ENCODE measurements around the gene SORBS1. TPM values are rescaled to one million over a fixed set of nuclear protein-coding genes. Genes with fewer than 3 reads are reported as not detected.

Gene SORBS1
- total RNA-seq, 1 experiment from 2014 or later: 39.9 TPM

DNA sequence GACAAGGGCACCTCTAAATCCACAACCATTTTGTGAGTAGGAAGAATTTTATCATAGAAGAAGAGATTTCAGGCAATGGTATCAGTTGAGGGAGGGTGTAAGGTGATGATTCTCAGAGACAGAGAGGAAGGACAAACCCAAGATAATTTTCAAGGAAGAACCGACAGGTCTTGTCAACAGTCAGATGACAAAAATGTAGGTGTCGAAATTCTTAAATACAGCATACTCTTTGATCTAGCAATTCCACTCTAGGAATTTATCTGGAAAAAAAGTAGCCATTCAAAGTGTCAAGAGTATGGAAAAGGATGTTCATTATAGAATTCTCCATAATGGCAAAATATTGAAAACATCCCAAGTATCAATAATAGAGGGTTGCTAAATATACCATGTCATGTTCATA is 256.2 kb downstream of the SORBS1 start:
- Mint-ChIP-seq H3K27me3 (ENCODE audit: low read depth) (peaks cover 5% of the 10 kb centered on the region), H3K27ac (no peak overlapping the region), H3K36me3 (no peaks in the 10 kb centered on the region), H3K4me3 (no peak overlapping the region), H3K4me1 (peaks cover 13% of the 10 kb centered on the region), H3K9me3 (no peaks in the 10 kb centered on the region)
- POLR2A ChIA-PET: no interaction called here
- DNase-seq (ENCODE audit: low spot score) (no peak), ATAC-seq (no peak)
- TF ChIP-seq RORB (CRISPR knock-in tag; IDR thresholded peaks at IDR 0.05) (no peak), GABPB1 (CRISPR knock-in tag; IDR thresholded peaks at IDR 0.05) (no peak), NR1H2 (CRISPR knock-in tag; IDR thresholded peaks at IDR 0.05) (no peak), NFATC4 (CRISPR knock-in tag; IDR thresholded peaks at IDR 0.05) (no peak)
- TF ChIP-seq, protein P1, sequence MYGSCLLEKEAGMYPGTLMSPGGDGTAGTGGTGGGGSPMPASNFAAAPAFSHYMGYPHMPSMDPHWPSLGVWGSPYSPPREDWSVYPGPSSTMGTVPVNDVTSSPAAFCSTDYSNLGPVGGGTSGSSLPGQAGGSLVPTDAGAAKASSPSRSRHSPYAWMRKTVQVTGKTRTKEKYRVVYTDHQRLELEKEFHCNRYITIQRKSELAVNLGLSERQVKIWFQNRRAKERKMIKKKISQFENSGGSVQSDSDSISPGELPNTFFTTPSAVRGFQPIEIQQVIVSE (CRISPR knock-in tag; IDR thresholded peaks at IDR 0.05; ENCODE audit: borderline replicate concordance): no peak
- TF ChIP-seq, protein P2, sequence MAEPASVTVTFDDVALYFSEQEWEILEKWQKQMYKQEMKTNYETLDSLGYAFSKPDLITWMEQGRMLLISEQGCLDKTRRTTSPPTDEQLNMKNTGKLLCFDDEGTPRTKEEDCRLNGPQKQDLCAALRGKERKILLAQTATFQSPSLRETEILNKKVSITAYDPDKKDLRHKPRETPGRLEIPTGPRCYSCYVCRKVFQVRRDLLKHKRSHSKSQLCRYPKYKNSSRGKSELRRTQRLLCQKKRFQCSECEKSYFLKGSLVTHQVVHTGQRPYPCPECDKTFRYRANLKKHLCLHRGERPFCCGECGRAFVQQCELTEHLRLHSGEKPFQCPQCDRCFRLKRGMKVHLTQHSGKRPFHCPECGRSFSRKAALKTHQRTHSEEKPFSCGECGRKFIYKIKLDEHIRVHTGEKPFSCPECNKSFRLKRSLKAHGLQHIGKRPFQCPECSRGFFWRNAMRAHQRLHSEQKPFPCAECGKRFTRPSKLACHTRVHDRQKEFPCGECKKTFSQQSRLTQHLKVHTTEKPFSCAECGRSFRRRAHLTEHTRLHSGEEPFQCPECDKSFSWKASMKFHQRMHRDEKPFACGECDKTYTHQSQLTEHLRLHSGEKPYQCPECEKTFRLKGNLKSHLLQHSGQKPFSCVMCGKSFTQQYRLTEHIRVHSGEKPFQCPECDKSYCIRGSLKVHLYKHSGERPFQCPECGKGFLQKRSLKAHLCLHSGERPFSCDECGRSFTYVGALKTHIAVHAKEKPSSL (CRISPR knock-in tag; conservative IDR thresholded peaks at IDR 0.05): no peak
- TF ChIP-seq, protein P3, sequence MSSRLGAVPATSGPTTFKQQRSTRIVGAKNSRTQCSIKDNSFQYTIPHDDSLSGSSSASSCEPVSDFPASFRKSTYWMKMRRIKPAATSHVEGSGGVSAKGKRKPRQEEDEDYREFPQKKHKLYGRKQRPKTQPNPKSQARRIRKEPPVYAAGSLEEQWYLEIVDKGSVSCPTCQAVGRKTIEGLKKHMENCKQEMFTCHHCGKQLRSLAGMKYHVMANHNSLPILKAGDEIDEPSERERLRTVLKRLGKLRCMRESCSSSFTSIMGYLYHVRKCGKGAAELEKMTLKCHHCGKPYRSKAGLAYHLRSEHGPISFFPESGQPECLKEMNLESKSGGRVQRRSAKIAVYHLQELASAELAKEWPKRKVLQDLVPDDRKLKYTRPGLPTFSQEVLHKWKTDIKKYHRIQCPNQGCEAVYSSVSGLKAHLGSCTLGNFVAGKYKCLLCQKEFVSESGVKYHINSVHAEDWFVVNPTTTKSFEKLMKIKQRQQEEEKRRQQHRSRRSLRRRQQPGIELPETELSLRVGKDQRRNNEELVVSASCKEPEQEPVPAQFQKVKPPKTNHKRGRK (CRISPR knock-in tag; IDR thresholded peaks at IDR 0.05; ENCODE audit: borderline replicate concordance): no peak
- TF ChIP-seq, protein P4, sequence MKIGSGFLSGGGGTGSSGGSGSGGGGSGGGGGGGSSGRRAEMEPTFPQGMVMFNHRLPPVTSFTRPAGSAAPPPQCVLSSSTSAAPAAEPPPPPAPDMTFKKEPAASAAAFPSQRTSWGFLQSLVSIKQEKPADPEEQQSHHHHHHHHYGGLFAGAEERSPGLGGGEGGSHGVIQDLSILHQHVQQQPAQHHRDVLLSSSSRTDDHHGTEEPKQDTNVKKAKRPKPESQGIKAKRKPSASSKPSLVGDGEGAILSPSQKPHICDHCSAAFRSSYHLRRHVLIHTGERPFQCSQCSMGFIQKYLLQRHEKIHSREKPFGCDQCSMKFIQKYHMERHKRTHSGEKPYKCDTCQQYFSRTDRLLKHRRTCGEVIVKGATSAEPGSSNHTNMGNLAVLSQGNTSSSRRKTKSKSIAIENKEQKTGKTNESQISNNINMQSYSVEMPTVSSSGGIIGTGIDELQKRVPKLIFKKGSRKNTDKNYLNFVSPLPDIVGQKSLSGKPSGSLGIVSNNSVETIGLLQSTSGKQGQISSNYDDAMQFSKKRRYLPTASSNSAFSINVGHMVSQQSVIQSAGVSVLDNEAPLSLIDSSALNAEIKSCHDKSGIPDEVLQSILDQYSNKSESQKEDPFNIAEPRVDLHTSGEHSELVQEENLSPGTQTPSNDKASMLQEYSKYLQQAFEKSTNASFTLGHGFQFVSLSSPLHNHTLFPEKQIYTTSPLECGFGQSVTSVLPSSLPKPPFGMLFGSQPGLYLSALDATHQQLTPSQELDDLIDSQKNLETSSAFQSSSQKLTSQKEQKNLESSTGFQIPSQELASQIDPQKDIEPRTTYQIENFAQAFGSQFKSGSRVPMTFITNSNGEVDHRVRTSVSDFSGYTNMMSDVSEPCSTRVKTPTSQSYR (CRISPR knock-in tag; IDR thresholded peaks at IDR 0.05): no peak
- TF ChIP-seq, protein P5, sequence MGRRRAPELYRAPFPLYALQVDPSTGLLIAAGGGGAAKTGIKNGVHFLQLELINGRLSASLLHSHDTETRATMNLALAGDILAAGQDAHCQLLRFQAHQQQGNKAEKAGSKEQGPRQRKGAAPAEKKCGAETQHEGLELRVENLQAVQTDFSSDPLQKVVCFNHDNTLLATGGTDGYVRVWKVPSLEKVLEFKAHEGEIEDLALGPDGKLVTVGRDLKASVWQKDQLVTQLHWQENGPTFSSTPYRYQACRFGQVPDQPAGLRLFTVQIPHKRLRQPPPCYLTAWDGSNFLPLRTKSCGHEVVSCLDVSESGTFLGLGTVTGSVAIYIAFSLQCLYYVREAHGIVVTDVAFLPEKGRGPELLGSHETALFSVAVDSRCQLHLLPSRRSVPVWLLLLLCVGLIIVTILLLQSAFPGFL (CRISPR knock-in tag; IDR thresholded peaks at IDR 0.05; ENCODE audit: borderline replicate concordance): no peak
- TF ChIP-seq, protein P6, sequence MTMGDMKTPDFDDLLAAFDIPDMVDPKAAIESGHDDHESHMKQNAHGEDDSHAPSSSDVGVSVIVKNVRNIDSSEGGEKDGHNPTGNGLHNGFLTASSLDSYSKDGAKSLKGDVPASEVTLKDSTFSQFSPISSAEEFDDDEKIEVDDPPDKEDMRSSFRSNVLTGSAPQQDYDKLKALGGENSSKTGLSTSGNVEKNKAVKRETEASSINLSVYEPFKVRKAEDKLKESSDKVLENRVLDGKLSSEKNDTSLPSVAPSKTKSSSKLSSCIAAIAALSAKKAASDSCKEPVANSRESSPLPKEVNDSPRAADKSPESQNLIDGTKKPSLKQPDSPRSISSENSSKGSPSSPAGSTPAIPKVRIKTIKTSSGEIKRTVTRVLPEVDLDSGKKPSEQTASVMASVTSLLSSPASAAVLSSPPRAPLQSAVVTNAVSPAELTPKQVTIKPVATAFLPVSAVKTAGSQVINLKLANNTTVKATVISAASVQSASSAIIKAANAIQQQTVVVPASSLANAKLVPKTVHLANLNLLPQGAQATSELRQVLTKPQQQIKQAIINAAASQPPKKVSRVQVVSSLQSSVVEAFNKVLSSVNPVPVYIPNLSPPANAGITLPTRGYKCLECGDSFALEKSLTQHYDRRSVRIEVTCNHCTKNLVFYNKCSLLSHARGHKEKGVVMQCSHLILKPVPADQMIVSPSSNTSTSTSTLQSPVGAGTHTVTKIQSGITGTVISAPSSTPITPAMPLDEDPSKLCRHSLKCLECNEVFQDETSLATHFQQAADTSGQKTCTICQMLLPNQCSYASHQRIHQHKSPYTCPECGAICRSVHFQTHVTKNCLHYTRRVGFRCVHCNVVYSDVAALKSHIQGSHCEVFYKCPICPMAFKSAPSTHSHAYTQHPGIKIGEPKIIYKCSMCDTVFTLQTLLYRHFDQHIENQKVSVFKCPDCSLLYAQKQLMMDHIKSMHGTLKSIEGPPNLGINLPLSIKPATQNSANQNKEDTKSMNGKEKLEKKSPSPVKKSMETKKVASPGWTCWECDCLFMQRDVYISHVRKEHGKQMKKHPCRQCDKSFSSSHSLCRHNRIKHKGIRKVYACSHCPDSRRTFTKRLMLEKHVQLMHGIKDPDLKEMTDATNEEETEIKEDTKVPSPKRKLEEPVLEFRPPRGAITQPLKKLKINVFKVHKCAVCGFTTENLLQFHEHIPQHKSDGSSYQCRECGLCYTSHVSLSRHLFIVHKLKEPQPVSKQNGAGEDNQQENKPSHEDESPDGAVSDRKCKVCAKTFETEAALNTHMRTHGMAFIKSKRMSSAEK (CRISPR knock-in tag; IDR thresholded peaks at IDR 0.05; ENCODE audit: borderline replicate concordance): no peak
- CTCF ChIA-PET: interaction anchor here (1.3 kb wide), 1 partner anchor 58 kb away, joined by 3 read pairs; no protein-coding TSS in a partner anchor

DNA sequence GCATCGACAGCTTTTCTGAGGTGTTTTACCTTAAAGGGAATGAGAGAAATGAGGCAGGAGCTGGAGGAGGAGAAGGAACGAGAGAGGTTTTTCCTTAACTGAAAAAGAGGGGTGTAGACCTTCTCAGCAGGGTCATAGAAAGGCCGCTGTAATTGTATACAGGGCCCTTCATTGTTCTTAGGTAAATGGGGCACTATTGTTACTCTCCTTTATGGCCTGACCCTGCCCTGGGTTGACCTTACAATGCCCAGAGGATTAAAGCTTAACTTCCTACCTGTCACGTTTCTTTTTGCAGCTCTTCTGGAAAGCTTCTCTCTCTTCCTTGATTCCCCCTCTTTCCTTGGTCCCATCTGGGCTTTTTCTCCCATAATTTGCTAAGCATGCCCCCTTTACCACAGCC is 256.7 kb downstream of the SORBS1 start:
- Mint-ChIP-seq H3K27me3 (ENCODE audit: low read depth) (peaks cover 5% of the 10 kb centered on the region), H3K36me3 (no peaks in the 10 kb centered on the region), H3K4me1 (peaks cover 8% of the 10 kb centered on the region), H3K4me3 (no peak overlapping the region), H3K27ac (no peak overlapping the region), H3K9me3 (no peaks in the 10 kb centered on the region)
- DNase-seq (ENCODE audit: low spot score): no peak
- peak; percentile 90 for ATAC-seq
- POLR2A ChIA-PET: no interaction called here
- CTCF ChIA-PET: interaction anchor here (1.3 to 1.4 kb wide), 2 partner anchors 59 to 62 kb away, joined by 3 to 4 read pairs; no protein-coding TSS in a partner anchor
- TF ChIP-seq, protein P5 (CRISPR knock-in tag; IDR thresholded peaks at IDR 0.05; ENCODE audit: borderline replicate concordance): no peak
- TF ChIP-seq, protein P7, sequence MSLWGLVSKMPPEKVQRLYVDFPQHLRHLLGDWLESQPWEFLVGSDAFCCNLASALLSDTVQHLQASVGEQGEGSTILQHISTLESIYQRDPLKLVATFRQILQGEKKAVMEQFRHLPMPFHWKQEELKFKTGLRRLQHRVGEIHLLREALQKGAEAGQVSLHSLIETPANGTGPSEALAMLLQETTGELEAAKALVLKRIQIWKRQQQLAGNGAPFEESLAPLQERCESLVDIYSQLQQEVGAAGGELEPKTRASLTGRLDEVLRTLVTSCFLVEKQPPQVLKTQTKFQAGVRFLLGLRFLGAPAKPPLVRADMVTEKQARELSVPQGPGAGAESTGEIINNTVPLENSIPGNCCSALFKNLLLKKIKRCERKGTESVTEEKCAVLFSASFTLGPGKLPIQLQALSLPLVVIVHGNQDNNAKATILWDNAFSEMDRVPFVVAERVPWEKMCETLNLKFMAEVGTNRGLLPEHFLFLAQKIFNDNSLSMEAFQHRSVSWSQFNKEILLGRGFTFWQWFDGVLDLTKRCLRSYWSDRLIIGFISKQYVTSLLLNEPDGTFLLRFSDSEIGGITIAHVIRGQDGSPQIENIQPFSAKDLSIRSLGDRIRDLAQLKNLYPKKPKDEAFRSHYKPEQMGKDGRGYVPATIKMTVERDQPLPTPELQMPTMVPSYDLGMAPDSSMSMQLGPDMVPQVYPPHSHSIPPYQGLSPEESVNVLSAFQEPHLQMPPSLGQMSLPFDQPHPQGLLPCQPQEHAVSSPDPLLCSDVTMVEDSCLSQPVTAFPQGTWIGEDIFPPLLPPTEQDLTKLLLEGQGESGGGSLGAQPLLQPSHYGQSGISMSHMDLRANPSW (CRISPR knock-in tag; conservative IDR thresholded peaks at IDR 0.05; ENCODE audit: low read depth): no peak
- TF ChIP-seq, protein P8, sequence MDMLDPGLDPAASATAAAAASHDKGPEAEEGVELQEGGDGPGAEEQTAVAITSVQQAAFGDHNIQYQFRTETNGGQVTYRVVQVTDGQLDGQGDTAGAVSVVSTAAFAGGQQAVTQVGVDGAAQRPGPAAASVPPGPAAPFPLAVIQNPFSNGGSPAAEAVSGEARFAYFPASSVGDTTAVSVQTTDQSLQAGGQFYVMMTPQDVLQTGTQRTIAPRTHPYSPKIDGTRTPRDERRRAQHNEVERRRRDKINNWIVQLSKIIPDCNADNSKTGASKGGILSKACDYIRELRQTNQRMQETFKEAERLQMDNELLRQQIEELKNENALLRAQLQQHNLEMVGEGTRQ (CRISPR knock-in tag; IDR thresholded peaks at IDR 0.05): no peak
- TF ChIP-seq, protein P9, sequence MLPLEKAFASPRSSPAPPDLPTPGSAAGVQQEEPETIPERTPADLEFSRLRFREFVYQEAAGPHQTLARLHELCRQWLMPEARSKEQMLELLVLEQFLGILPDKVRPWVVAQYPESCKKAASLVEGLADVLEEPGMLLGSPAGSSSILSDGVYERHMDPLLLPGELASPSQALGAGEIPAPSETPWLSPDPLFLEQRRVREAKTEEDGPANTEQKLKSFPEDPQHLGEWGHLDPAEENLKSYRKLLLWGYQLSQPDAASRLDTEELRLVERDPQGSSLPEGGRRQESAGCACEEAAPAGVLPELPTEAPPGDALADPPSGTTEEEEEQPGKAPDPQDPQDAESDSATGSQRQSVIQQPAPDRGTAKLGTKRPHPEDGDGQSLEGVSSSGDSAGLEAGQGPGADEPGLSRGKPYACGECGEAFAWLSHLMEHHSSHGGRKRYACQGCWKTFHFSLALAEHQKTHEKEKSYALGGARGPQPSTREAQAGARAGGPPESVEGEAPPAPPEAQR (CRISPR knock-in tag; IDR thresholded peaks at IDR 0.05): no peak

Data from WTC11 (cell line).